Central memory CD4-positive, alpha-beta T cell (primary cell): ENCODE measurements around the gene NABP2.
"Not testable (repeated sequence)": the region's sequence is repeated elsewhere in the genome, so short reads cannot be mapped to it uniquely, and the experiment has no call there.

Experiments used
- DNase-seq: peaks from one replicate; pipeline ENCODE4 v3.0.0; 2022
- total RNA-seq, 3 experiments: gene quantifications; one replicate each; lab custom pipeline; 2026; lab: John Stamatoyannopoulos, UW

Gene NABP2
- 10.6 to 64.4 (median 15.6) reads per million in 3 experiments for total RNA-seq

DNA sequence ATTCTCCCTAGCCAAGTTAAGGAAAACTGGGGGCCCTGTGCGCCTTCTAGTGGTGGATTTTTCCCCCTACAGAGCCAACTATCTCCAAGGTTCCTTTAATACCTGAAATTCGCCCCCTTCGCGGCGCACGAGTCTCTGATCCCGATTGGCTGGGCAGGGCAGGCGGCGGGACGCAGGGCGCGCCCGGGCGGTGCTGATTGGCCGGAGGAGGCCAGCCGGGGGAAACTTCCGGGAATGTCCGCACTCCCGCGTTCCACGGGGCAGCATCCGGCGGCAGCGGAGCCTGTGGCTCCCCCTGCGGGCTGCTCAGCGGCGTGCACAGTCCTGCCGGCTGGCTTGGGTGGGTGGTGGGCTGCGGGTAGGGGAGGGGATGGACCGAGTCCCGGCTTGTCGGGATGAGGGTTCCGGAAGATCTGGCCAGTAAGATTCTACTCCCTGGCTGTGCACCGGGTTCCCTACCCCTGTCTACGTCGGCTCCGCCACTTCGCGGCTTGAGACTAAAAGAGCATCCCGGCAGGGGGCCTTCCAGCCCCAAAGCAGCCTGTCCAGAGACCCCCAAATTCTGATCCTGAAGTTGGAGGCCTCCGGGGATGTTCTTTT is at the start of gene NABP2:
Gene NABP2, plus strand, starts transcription at position 241 of the 600 bp plus-strand sequence. CDS start 515 bp downstream, outside the sequence.
- DNase-seq, result peak; percentile 89

DNA sequence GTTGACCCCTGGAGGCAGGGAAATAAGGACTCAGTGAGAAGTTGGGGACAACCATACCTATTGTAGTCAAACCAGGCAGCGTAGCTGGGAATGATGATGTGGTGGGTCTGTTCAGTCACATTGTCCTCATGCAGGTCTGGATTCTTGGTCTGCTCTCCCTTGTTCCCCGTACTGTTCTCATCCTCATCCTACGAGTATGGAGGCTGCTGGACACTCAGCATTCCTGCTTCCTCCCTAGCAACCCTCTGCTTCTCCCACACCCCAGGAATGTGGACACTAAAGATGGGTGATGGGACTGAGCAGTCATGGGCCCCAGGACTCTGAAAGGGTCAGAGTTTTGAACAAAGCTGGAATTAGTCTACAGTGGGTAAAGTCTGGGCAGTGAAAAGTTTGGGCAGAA is 45.8 kb upstream of the NABP2 start:
- DNase-seq, result no peak

- no peak for DNase-seq
These were observed 37.2 kb upstream of the NABP2 start for GRCh38 chr12:56186957-56187356.

GRCh38 chr12:56188131-56188777 is 35.9 kb upstream of the NABP2 start:
- peak; percentile 5 for DNase-seq

DNA sequence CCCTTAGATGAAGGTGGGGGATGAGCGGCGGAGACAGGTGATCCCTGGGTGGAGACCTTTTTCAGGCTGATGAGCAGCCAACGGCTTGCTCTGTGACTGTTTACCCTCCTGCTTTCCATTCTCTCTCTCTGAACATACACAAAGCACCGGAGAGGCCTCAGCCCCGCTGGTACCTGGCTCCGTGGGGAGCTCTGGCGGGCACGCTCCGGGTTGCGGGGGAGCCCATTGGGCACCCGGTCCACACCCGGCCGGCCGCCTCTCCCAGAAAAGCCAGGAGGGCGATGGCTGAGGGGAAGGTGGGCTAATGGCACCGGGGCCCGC is 35.4 kb upstream of the NABP2 start:
- DNase-seq, result peak; percentile 14

DNA sequence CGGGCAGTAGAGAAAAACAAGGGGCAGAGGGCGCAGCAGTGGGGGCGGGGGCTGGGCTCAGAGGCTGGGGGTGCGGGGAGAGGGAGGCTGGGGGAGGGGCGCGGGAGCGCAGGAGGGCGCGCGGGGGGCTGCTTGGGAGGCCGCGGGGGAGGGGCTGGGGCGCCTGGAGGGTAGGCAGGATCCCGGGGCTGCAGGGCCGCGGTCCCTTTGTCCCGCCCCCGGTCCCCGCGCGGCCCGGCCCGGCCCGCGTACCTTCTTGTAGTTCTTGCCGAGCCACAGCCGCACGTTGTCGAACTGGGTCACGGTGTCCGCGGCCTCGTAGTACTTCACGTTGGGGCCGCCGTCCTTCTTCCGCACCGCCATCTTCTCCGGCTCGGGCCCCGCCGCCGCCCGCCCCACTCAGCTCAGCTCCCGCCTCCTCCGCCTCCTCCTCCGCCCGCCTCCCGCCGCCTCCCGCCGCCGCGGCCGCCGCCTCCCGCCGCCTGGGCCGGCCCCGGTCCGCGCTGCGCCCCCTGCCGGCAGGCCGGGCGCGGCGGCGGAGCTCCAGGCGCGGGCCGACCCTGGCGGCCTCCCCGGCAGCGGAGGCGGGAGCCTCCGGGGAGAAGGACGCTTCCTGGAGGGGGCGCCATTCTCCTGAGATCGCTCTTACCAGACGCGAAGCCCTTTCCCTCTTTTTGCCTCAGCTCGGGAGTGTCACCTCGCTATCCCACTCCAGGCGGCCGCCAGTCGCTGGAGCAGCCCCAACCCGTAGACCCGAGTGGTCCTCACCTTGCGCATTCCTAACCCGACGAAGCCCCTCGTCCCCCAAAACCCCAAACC is 34.8 kb upstream of the NABP2 start, which contains the start of gene SMARCC2:
Gene SMARCC2, minus strand, starts transcription at position 385 of the 819 bp plus-strand sequence. Its CDS starts 22 bp downstream, at position 363.
- peak; percentile 85 for DNase-seq

- DNase-seq, result peak; percentile 68
These were observed 34.0 kb upstream of the NABP2 start for GRCh38 chr12:56189918-56190694.

- no peak for DNase-seq
These were observed 33.4 kb upstream of the NABP2 start for GRCh38 chr12:56190695-56191155.

DNA sequence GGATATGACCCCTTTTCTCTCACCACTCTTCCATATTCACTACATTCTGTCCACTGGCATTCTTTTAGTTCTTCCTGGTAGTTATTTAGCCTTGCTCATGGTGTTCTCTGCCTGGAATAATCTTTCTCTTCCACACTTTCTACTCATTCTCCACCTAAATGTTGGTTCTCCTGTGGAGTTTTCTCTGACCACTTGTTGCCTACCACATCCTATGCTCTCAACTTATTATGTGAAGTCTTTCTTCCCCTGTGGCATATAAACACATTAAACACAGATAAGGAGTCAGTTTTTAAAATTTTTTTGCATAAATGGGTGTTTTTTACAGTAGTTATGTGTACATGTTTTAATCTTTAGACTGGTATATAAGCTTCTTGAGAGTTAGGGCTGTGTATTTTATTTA is 31.6 kb upstream of the NABP2 start:
- no peak for DNase-seq

DNA sequence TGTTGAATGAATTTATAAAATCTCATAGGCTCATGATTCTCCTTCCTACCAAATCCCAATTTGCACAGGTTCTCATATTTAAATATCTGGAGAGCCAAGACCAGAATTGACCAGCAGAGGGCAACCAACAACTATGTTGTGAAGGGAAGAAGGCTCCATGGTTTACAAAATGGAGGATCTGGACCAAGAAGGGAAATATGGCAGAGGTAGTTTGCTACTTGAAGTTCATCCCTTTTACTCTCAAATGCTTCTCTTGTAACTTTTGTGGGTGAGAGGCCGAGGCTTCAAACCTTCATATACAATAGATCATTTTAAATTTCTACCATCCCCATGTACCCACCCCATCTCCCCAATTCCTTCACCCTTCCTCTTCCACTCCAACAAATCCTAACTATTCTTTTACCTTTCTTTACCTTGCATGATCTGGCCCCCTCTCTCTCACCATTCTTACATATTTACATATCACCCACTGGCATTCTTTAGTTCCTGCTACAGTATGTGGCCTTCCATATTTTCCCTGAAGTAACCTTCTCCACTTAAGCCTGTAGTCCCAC is 31.0 kb upstream of the NABP2 start:
- peak; percentile 71 for DNase-seq

GRCh38 chr12:56196818-56197550 is 27.2 kb upstream of the NABP2 start:
- not testable (repeated sequence) for DNase-seq

- no peak for DNase-seq
These were observed 26.1 kb upstream of the NABP2 start for GRCh38 chr12:56197921-56198635.

DNA sequence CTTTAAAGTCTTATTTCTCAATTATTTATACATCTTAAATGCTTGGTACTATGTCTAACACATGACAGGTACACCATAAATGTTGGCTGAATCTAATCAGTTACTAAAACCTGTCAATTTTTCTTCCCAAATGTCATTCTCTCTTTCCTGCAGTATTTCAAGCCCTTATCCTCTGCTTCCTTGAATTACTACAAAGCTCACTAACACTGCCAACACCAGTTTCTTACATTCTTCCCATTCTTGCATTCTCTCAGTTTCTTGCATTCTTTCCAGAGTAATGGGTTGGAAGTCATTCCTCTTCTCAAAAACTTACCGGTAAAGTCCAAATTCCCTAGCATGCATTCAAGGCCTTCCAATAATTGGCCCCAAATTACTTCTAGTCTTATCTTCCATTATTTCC is 25.3 kb upstream of the NABP2 start:
- no peak for DNase-seq

DNA sequence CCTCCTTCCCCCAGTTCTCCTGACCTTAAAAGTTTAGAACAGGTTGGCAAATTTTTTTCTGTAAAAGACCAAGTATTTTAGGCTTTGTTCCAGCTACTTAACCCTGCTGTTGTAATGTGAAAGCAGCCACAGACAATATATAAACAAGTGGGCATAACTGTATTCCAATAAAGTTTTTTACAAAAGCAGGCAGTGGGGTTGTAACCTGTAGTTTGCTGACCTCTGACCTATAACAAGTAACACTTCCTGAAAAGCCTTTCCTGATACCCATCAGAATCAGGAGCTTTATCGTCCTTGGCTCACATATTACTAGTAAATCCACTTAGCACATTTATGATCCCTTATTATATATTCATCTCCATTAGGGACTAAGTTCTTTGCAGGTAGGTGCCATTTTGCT is 21.8 kb upstream of the NABP2 start:
- DNase-seq, result no peak

GRCh38 chr12:56202838-56203237 is 21.3 kb upstream of the NABP2 start:
- DNase-seq, result no peak

GRCh38 chr12:56204275-56204674 is 19.9 kb upstream of the NABP2 start:
- DNase-seq, result no peak

DNA sequence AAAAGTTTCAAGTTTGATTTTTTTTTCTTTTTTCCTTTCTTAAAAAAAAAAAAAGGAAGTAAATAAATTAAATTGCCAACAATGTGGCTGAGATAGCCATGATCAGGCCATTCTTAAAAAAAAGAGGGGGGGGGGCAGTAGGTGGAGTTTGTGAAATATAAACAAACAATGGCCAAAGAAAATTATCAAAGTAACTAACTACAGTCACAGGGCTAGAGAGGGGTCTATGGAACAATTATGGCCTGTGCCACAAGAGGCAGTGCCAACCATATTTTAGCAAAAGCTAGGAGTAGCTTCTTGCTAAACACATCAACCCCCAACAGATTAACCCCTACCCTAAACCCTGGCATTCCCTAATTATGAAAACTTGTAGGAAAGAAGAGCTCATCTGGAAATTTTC is 18.7 kb upstream of the NABP2 start:
- no peak for DNase-seq

DNA sequence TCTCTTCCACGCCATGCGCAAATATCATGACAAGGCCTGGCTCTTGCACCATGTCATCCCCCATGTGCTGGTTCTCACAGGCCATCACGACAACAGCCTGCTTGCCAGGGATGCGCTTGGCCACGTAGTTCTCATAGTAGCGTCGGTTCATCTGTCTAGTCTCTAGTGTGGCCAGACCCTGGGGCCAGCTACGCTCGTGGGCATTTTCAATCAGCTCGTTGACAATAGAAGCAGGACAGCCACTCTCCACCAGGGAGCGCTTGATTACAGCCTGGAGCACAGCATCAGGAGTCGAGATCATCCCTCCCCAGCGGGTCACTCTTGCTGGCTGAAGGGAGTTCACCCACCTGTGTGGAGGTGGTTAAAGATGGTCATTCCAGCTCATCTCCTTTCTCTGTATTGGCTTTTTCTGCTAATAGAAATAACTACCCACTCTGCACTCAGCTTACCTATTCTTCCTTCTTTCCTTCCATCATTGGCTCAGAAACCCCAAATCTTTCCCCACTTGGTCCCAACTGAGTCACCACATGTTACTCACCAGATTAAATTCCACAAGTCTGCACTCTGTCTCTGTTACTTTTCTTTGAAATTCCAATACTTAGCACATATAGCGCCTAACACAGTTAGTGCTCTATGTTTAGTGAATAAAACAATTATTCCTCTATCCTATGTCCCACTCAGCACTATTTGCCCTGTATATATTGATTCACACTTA is 17.5 kb upstream of the NABP2 start:
- no peak for DNase-seq

- no peak for DNase-seq
These were observed 16.1 kb upstream of the NABP2 start for GRCh38 chr12:56208006-56208405.

DNA sequence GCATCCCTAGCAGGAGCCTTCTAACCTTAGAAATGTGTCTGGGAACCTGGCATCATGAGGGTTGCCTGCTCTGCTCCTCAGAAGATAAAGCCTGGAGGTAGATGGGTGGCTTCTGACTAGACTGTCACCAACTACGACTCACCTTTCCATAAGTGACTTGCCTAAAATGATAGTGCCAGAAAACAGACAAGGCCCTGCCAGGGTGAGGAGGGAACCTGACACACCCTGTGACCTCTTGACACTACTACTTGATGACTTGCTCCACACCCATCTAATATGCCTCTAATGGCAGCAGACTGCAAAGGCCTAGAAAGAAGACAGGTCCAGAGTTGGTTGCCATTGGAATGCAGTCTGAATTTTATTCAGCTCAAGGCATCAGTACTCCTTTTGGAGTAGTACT is 11.8 kb upstream of the NABP2 start:
- DNase-seq, result no peak
